Upper lobe of right lung (tissue), 1 donor: ENCODE data around the gene FILIP1. TPM values are rescaled to one million over a fixed set of nuclear protein-coding genes. Genes with fewer than 3 reads are reported as not detected.
A peak's percentile ranks its signal among the peaks of the same experiment; 100 is the strongest.

Experiments used
- ATAC-seq: fragments of 200-7000 bp; cut with Tn5 transposase; one replicate; pipeline ENCODE4 v1.9.1; 2020; ENCODE audit warnings: mild to moderate bottlenecking, moderate library complexity
- DNase-seq: peaks from one replicate; pipeline ENCODE4 v3.0.0-alpha.2; 2020
- H3K27ac ChIP-seq: fragments of 200-600 bp; one replicate; pipeline ENCODE4 v1.8.0; 2022
- H3K27me3 ChIP-seq: fragments of 200-600 bp; one replicate; pipeline ENCODE4 v1.8.0; 2022; ENCODE audit warnings: mild to moderate bottlenecking
- H3K36me3 ChIP-seq: fragments of 200-600 bp; one replicate; pipeline ENCODE4 v1.8.0; 2022
- H3K4me1 ChIP-seq: fragments of 200-600 bp; one replicate; pipeline ENCODE4 v1.8.0; 2022
- H3K4me3 ChIP-seq: fragments of 200-600 bp; one replicate; pipeline ENCODE4 v1.8.0; 2022; ENCODE audit warnings: mild to moderate bottlenecking
- H3K9me3 ChIP-seq: fragments of 200-600 bp; one replicate; pipeline ENCODE4 v1.8.0; 2022
- intact Hi-C: fragments of 100-400 bp; cut with DNase I; formaldehyde crosslinking; loops from one replicate; pipeline ENCODE4 v1.11.0; 2022
- total RNA-seq: library from RNA; stranded (reverse); fragmentation: NEBNext Ultra II Directional; extraction: Animal tissue kit (Norgen Biotek cat#: 25700); gene quantifications from one replicate; pipeline ENCODE4 v1.2.1, GENCODE V29; 2021
- TF ChIP-seq, protein P1 (sequence below): fragments of 200-600 bp; IDR thresholded peaks from one replicate; pipeline ENCODE4 v1.8.0; 2022; ENCODE audit warnings: antibody characterized with exemption
- donor health status: DM: no; HTN: yes; CAD: no; lungs with severe emphysema.

Gene FILIP1
- total RNA-seq, 1 donor from 2014 or later, result 21.6 TPM

DNA sequence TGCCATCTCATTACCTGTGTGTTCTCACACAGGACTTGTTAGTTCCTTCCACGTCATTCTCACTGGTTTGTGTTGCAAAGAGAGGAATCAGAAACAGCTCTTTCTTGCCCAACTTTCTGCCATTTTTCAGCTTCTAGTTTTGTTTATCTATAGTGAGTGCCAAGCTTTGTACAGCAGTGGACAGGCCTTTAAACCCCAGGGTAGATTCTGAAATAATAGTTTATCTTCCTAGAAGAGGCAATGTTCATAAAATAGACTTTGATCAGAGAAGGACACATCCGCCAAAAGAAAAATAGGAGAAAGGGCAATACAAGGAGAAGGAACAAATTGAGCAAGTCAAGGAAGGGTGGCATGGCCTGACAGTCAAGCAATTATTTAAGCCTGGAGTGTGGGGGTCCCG lies 191.3 kb downstream of the FILIP1 start:
- no peaks in the 10 kb centered on the region for H3K27me3 ChIP-seq
- TF ChIP-seq, protein P1, sequence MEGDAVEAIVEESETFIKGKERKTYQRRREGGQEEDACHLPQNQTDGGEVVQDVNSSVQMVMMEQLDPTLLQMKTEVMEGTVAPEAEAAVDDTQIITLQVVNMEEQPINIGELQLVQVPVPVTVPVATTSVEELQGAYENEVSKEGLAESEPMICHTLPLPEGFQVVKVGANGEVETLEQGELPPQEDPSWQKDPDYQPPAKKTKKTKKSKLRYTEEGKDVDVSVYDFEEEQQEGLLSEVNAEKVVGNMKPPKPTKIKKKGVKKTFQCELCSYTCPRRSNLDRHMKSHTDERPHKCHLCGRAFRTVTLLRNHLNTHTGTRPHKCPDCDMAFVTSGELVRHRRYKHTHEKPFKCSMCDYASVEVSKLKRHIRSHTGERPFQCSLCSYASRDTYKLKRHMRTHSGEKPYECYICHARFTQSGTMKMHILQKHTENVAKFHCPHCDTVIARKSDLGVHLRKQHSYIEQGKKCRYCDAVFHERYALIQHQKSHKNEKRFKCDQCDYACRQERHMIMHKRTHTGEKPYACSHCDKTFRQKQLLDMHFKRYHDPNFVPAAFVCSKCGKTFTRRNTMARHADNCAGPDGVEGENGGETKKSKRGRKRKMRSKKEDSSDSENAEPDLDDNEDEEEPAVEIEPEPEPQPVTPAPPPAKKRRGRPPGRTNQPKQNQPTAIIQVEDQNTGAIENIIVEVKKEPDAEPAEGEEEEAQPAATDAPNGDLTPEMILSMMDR, result no peak
- H3K9me3 ChIP-seq, result no peaks in the 10 kb centered on the region
- intact Hi-C loops, result no loop called here
- H3K4me1 ChIP-seq, result peaks cover 18% of the 10 kb centered on the region
- H3K27ac ChIP-seq, result no peak overlapping the region
- ATAC-seq (no peak), DNase-seq (no peak)
- no peaks in the 10 kb centered on the region for H3K36me3 ChIP-seq
- no peak overlapping the region for H3K4me3 ChIP-seq

DNA sequence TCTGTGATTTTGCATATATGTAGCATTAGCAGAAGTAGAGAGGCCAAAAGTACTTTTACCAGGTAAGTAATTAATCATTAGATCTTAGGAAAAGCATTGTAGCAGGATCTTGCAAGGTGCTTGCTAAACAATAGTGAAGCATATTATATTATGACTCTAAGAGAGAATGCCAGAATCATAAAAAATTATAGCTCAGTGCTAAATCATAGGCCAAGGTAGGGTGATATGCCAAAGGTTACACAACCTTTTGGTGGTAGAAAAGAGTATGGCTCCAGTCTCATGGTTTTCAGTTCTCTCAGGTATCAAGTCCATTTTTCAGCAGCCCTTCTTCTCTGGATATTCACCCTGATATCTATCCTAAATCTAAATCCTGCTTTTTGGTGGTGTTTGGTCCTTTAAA lies 192.1 kb downstream of the FILIP1 start:
- Histone ChIP-seq H3K36me3 (no peaks in the 10 kb centered on the region), H3K27me3 (no peaks in the 10 kb centered on the region), H3K4me3 (no peak overlapping the region), H3K27ac (no peak overlapping the region), H3K4me1 (peaks cover 18% of the 10 kb centered on the region), H3K9me3 (no peaks in the 10 kb centered on the region)
- TF ChIP-seq, protein P1, result no peak
- no peak for DNase-seq
- intact Hi-C loops, result no loop called here
- no peak for ATAC-seq

DNA sequence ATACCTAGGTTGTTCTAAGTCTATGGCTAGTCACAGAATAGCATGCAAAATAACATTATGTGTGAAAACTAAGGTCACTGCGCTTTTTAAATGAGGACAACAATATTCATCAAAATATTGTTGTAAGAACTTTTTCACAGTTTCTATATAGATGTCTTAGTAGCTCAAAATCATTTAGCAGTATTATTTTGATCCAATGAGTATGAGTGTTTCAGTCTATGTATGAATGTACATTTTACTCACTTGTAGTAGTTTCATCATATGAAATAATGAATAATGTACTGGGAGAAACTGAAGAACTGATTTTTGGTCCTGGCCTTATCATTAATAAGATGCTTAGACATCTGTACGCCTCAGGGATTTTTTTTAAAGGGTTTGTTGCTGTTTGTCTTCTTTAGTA lies 192.5 kb downstream of the FILIP1 start:
- H3K27ac ChIP-seq, result no peak overlapping the region

DNA sequence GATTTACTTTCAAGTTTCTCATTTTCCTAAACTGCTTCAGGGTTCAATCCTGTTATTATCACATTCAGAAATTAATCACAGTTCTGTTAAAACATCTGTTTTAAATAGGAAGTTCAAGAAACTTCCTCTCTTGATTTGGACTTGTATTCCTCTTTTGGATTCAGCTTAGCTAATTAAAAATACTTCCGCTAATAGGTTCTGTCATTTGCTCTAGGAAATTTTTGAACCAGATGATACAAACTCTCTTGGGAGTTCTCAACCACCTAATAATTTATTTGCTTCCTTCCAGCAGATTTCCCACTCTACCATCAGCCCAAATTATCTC lies 193.1 kb downstream of the FILIP1 start:
- TF ChIP-seq, protein P1, result no peak
- Histone ChIP-seq H3K27me3 (no peaks in the 10 kb centered on the region), H3K4me1 (peaks cover 18% of the 10 kb centered on the region), H3K4me3 (no peak overlapping the region), H3K36me3 (no peaks in the 10 kb centered on the region), H3K27ac (no peak overlapping the region), H3K9me3 (no peaks in the 10 kb centered on the region)
- ATAC-seq (no peak), DNase-seq (no peak)
- intact Hi-C loops, result no loop called here

More for the DNA sequence above, 192.5 kb downstream of the FILIP1 start:
- no peaks in the 10 kb centered on the region for H3K27me3 ChIP-seq
- H3K4me3 ChIP-seq, result no peak overlapping the region
- H3K36me3 ChIP-seq, result no peaks in the 10 kb centered on the region
- ATAC-seq (no peak), DNase-seq (no peak)
- intact Hi-C loops, result no loop called here
- H3K4me1 ChIP-seq, result peaks cover 18% of the 10 kb centered on the region
- TF ChIP-seq, protein P1, result no peak
- H3K9me3 ChIP-seq, result no peaks in the 10 kb centered on the region

DNA sequence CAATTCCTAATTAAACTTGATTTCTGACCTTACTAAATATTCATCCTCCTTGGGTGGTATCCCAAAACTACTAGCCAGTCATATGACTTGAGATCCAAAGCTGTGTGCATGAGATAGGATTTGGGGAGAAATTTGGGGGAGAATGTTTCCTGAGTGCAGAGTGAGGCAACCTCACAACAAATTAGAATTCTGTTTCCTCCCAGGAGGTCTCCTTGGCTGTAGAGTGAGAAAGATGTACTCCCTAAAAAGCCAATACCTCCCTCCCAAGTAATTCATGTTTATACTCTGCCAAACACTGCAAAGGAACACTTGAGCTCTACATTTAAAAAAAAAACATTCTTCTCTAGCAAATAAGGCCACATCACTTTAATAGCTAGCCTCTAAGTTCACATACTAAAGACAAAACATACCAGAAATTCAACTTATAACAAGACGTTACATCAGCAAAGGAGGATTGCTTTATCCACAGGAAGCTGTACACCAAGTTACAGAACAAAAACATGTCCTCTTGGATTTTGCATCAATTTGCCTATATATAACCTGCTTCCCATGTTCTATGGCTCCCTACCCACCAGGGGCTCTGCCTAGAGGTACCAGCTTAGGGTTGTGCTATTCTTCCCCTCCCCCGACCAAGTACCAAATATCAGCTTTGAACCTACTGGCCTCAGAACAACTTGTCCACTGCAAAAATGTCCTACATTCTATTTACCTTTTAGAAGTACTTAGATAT lies 193.6 kb downstream of the FILIP1 start:
- peak; percentile 86 for ATAC-seq
- no peak for DNase-seq
- H3K27me3 ChIP-seq, result no peaks in the 10 kb centered on the region
- TF ChIP-seq, protein P1, result no peak
- H3K36me3 ChIP-seq, result no peaks in the 10 kb centered on the region
- no peak overlapping the region for H3K4me3 ChIP-seq
- intact Hi-C loops, result loop anchor here (10.0 kb wide), 1 partner anchor 215 kb away; no protein-coding TSS in a partner anchor
- H3K9me3 ChIP-seq, result no peaks in the 10 kb centered on the region
- no peak overlapping the region for H3K27ac ChIP-seq
- H3K4me1 ChIP-seq, result peaks cover 18% of the 10 kb centered on the region
